NT2/D1 (cell line): Measurements from ENCODE around the gene STXBP3.

Experiments
- SUZ12 ChIP-seq: IDR thresholded peaks from 2 replicates; pipeline ENCODE4 v1.6.1; 2011; ENCODE audit not compliant: insufficient read length, insufficient read depth; ENCODE audit errors: extremely low read depth
- YY1 ChIP-seq: IDR thresholded peaks from 2 replicates; pipeline ENCODE4 v1.6.1; 2011; ENCODE audit not compliant: insufficient read length, insufficient read depth
- ZNF274 ChIP-seq: IDR thresholded peaks from 2 replicates; pipeline ENCODE4 v1.6.1; 2011; ENCODE audit warnings: mild to moderate bottlenecking, low read depth, low read length

- no peak for TF ChIP-seq YY1
- no peak for TF ChIP-seq ZNF274
- no peak for TF ChIP-seq SUZ12
Observed at GRCh38 chr1:108703939-108704338, 42.5 kb upstream of the STXBP3 start.
